HepG2 (cell line): ENCODE results near the gene RGL3. TPM values are rescaled to one million over a fixed set of nuclear protein-coding genes. Genes with fewer than 3 reads are reported as not detected.

ENCODE experiments used
- ARNTL ChIP-seq: sonication (generic); formaldehyde crosslinking; IDR thresholded peaks from 2 replicates; pipeline ENCODE4 v1.4.0; 2020; ENCODE audit warnings: mild to moderate bottlenecking, missing genetic modification reagents
- CAMTA2 ChIP-seq: sonication (generic); formaldehyde crosslinking; IDR thresholded peaks from 2 replicates; pipeline ENCODE4 v1.4.0; 2020; ENCODE audit warnings: mild to moderate bottlenecking, missing genetic modification reagents, borderline replicate concordance
- ERF ChIP-seq: IDR thresholded peaks from 2 replicates; pipeline ENCODE4 v1.6.1; 2018; ENCODE audit warnings: missing biosample characterization, missing genetic modification reagents
- HMGA1 ChIP-seq: sonication (generic); formaldehyde crosslinking; conservative IDR thresholded peaks from 2 replicates; pipeline ENCODE4 v1.4.0; 2020; ENCODE audit warnings: missing genetic modification reagents
- KDM1A ChIP-seq: IDR thresholded peaks from 2 replicates; pipeline ENCODE4 v1.6.1; 2016; ENCODE audit warnings: missing compliant biosample characterization
- MBD4 ChIP-seq: IDR thresholded peaks from 2 replicates; pipeline ENCODE4 v1.6.1; 2012; ENCODE audit warnings: low read length, inconsistent platforms, borderline replicate concordance
- MED1 ChIP-seq: sonication (generic); formaldehyde crosslinking; IDR thresholded peaks from 2 replicates; pipeline ENCODE4 v1.4.0; 2020; ENCODE audit warnings: missing genetic modification reagents
- NCOA1 ChIP-seq: sonication (generic); formaldehyde crosslinking; IDR thresholded peaks from 2 replicates; pipeline ENCODE4 v1.9.0; 2021; ENCODE audit warnings: missing genetic modification reagents
- NFE2L1 ChIP-seq: sonication (generic); formaldehyde crosslinking; IDR thresholded peaks from 2 replicates; pipeline ENCODE4 v1.4.0; 2020; ENCODE audit warnings: missing genetic modification reagents, mild to moderate bottlenecking, borderline replicate concordance
- NFE2L2 ChIP-seq: fragments of 150-350 bp; IDR thresholded peaks from 2 replicates; pipeline ENCODE4 v1.6.1; 2014; ENCODE audit warnings: low read length
- NFIC ChIP-seq: IDR thresholded peaks from 2 replicates; pipeline ENCODE4 v1.6.1; 2012; ENCODE audit warnings: mild to moderate bottlenecking, low read length, inconsistent platforms
- RBM22 ChIP-seq: fragments of 200-400 bp; formaldehyde crosslinking; optimal IDR thresholded peaks from 2 replicates; pipeline ENCODE3; 2017; ENCODE audit warnings: mild to moderate bottlenecking, low read length, moderate library complexity
- SP2 ChIP-seq: sonication (generic); formaldehyde crosslinking; IDR thresholded peaks from 2 replicates; pipeline ENCODE4 v1.5.1; 2020; ENCODE audit warnings: mild to moderate bottlenecking, missing genetic modification reagents
- TOPORS ChIP-seq: sonication (generic); formaldehyde crosslinking; IDR thresholded peaks from 2 replicates; pipeline ENCODE4 v1.8.0; 2023; ENCODE audit warnings: mild to moderate bottlenecking, missing genetic modification reagents
- ZFP37 ChIP-seq: sonication (generic); formaldehyde crosslinking; IDR thresholded peaks from 2 replicates; pipeline ENCODE4 v1.4.0; 2020; ENCODE audit warnings: missing genetic modification reagents, borderline replicate concordance
- ZNF136 ChIP-seq: sonication (generic); formaldehyde crosslinking; IDR thresholded peaks from 2 replicates; pipeline ENCODE4 v1.8.1; 2022; ENCODE audit warnings: low read depth, mild to moderate bottlenecking, moderate library complexity, missing genetic modification reagents
- ZNF234 ChIP-seq: sonication (generic); formaldehyde crosslinking; conservative IDR thresholded peaks from 2 replicates; pipeline ENCODE4 v1.5.1; 2020; ENCODE audit warnings: mild to moderate bottlenecking, missing genetic modification reagents
- ZNF276 ChIP-seq: sonication (generic); formaldehyde crosslinking; IDR thresholded peaks from 2 replicates; pipeline ENCODE4 v1.4.0; 2020; ENCODE audit warnings: mild to moderate bottlenecking, low read depth, missing genetic modification reagents
- ZNF34 ChIP-seq: sonication (generic); formaldehyde crosslinking; IDR thresholded peaks from 2 replicates; pipeline ENCODE4 v1.4.0; 2020; ENCODE audit warnings: mild to moderate bottlenecking, missing genetic modification reagents, borderline replicate concordance
- ZNF383 ChIP-seq: sonication (generic); formaldehyde crosslinking; IDR thresholded peaks from 2 replicates; pipeline ENCODE4 v1.4.0; 2020; ENCODE audit warnings: missing genetic modification reagents, mild to moderate bottlenecking, borderline replicate concordance
- polyA plus RNA-seq, 8 experiments: library from polyadenylated mRNA; depleted of rRNA in 3 of 8; stranded (reverse) in 7 of 8; unstranded in 1 of 8; fragments of >200 nt; fragmentation: Illumina TruSeq in 4 of 8; extraction: Trizol in 4 of 8; gene quantifications; 2 replicates each; pipeline versions ENCODE4 v1.2.1 to v1.2.3, GENCODE V29; 2011 to 2016; ENCODE audit warnings: low read depth in 4 of 8, missing spikeins in 1 of 8, mixed read lengths in 1 of 8; ENCODE audit not compliant: insufficient read depth in 1 of 8
- total RNA-seq, 5 experiments: library from RNA; depleted of rRNA; stranded (reverse); fragments of >200 nt; fragmentation: Illumina TruSeq; extraction: Trizol; gene quantifications; 2 replicates each; pipeline ENCODE4 v1.2.3, GENCODE V29; 2016; ENCODE audit warnings: low read depth in 1 of 5
- TF ChIP-seq, protein P1 (sequence below): sonication (generic); formaldehyde crosslinking; IDR thresholded peaks from 2 replicates; pipeline ENCODE4 v1.4.0; 2020; ENCODE audit warnings: low read depth, mild to moderate bottlenecking, missing genetic modification reagents
- TF ChIP-seq, protein P2 (sequence below): sonication (generic); formaldehyde crosslinking; IDR thresholded peaks from 2 replicates; pipeline ENCODE4 v1.5.0; 2020; ENCODE audit warnings: mild to moderate bottlenecking, missing genetic modification reagents, borderline replicate concordance

RGL3 gene
- total and polyA plus RNA-seq, 2 of the 13 experiments (the other 11 are each of a cell fraction or from before 2014, with no cell fraction given), result 4.2 to 7.6 TPM

DNA sequence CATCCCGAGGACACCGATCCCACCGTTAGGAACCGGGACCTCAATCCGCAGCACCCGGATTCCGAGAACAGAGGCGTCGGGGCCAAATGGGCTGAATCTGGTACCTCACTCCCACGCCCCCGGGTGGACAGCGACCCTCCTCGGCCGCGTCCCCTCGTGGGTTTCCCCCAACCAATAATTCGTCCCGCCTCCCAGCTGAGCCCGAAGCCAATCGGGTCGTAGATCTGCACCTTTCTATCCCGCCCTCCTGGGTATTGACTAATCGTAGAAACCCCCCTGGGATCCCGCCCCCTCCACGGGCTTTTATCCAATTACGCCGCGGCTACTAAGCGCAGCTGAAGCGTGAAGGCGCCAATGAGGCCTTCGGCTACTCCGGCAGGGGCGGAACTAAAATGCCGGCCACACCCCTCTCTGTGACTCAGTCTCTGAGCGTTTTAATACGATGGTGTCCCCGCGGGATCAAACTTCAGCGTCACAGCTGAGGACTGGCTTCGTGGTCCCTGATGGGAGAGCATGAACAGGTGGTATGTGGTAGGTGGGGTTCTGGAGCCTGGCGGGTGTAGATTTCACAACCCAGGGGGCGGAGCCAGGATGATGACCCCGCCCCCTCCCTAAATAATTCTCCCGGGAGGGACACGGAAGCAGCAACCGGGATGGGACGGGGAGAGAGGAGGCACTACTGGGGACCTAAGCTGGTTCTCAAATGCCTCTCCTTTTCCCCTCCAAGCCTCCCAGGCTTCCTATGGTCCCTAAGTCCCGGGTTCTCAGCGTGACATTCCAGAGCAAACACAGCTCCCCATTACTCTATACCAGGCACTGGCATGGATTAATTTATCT is 72.8 kb downstream of the RGL3 start, which contains the start of the genes CCDC159 and TMEM205 (continued):
- TF ChIP-seq MED1 (CRISPR knock-in tag) (no peak), ZNF234 (CRISPR knock-in tag) (no peak), ZNF383 (CRISPR knock-in tag) (no peak), NFIC (no peak), MBD4 (no peak), NFE2L2 (no peak), ZNF34 (CRISPR knock-in tag) (no peak), ZNF276 (CRISPR knock-in tag) (no peak), KDM1A (no peak), ERF (CRISPR knock-in tag) (peak; percentile 32; the same call in 1 of the 2 replicates), ZNF136 (CRISPR knock-in tag) (no peak), ZFP37 (CRISPR knock-in tag) (no peak), SP2 (peak; percentile 93), RBM22 (no peak), HMGA1 (CRISPR knock-in tag) (no peak), CAMTA2 (CRISPR knock-in tag) (no peak), ARNTL (CRISPR knock-in tag) (no peak; the same call in 1 of the 2 replicates), NFE2L1 (CRISPR knock-in tag) (no peak), TOPORS (CRISPR knock-in tag) (peak; percentile 46; the same call in 1 of the 2 replicates), NCOA1 (CRISPR knock-in tag) (no peak)
- TF ChIP-seq, protein P1, sequence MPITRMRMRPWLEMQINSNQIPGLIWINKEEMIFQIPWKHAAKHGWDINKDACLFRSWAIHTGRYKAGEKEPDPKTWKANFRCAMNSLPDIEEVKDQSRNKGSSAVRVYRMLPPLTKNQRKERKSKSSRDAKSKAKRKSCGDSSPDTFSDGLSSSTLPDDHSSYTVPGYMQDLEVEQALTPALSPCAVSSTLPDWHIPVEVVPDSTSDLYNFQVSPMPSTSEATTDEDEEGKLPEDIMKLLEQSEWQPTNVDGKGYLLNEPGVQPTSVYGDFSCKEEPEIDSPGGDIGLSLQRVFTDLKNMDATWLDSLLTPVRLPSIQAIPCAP (CRISPR knock-in tag), result no peak
- TF ChIP-seq, protein P2, sequence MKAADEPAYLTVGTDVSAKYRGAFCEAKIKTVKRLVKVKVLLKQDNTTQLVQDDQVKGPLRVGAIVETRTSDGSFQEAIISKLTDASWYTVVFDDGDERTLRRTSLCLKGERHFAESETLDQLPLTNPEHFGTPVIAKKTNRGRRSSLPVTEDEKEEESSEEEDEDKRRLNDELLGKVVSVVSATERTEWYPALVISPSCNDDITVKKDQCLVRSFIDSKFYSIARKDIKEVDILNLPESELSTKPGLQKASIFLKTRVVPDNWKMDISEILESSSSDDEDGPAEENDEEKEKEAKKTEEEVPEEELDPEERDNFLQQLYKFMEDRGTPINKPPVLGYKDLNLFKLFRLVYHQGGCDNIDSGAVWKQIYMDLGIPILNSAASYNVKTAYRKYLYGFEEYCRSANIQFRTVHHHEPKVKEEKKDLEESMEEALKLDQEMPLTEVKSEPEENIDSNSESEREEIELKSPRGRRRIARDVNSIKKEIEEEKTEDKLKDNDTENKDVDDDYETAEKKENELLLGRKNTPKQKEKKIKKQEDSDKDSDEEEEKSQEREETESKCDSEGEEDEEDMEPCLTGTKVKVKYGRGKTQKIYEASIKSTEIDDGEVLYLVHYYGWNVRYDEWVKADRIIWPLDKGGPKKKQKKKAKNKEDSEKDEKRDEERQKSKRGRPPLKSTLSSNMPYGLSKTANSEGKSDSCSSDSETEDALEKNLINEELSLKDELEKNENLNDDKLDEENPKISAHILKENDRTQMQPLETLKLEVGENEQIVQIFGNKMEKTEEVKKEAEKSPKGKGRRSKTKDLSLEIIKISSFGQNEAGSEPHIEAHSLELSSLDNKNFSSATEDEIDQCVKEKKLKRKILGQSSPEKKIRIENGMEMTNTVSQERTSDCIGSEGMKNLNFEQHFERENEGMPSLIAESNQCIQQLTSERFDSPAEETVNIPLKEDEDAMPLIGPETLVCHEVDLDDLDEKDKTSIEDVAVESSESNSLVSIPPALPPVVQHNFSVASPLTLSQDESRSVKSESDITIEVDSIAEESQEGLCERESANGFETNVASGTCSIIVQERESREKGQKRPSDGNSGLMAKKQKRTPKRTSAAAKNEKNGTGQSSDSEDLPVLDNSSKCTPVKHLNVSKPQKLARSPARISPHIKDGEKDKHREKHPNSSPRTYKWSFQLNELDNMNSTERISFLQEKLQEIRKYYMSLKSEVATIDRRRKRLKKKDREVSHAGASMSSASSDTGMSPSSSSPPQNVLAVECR (CRISPR knock-in tag), result peak; percentile 31; the same call in 1 of the 2 replicates
